ENCODE data around the gene FZD10.

Gene FZD10

DNA sequence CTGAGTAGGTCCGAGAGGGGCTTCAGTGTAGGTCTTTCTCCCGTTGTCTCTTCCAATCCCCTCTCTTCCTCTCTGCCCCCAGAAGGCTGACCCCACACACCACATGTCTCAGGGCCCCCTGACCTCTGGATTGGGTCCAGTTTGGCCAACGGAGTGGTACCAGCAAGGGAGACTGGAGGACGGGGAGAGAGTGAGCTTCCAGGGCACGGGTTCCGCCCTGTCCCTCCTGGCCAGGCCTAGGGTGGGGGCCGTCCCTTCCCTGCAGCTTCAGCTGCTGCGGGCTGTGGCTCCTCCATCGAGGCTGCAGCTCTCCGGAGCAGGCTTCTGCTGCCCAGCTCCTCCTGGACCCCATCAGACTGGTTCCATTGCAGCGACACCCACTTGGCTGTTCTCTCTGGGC, 17.4 kb downstream of the FZD10 start:
- DNase-seq (ENCODE audit: low read depth): no peak

DNA sequence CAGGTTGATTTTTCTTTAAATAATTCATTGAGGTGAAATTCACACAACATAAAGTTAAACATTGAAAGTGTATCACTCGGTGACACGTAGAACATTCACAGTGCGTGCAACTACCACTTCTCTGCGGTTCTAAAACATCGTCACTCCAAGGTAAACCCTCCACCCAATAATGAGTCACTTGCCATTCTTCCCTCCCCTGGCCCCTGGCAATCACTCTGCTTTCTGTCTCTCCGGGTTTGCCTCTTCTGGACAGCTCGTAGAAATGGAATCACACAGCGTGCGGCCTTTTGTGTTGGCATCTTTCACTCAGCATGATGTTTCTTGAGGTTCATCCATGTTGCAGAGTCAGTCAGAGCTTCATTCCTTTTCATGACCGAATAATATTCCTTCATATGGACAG, 18.9 kb downstream of the FZD10 start:
- DNase-seq (ENCODE audit: low read depth): no peak

- DNase-seq (ENCODE audit: low read depth): no peak
Observed at GRCh38 chr12:130183585-130184370, 21.5 kb downstream of the FZD10 start.

DNA sequence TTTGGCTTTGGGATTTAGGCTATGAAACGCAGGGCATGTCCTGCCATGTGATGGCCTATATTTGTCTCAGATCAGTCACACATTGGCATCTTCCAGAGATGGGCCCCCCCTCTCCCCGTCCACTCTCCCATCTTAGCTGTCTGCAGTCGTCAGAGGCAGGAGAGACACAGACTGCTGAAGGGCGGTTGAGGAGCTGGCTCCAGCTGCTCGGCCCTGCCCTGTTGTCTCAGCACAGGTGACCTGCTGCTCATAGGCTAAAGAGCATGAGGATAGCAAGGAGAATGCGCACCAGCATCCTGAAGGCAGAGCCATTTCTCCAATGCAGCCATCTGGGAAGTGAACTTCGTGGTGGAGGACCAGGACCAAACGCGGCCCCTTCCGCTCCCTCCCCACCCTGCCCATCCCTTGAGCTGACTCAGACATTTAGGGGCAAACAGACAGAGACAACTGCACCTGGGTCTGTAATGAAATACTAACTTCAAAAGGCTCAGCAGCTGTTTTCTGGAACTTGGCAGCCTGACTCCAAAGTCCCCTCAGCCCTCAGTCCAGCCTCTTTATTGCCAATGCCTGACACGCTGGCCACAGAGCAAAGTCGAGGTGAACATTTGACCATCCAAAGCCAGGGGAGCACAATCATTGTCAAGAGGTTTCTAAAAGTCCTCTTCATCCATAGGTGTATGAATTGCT, 22.3 kb downstream of the FZD10 start:
- no peak for DNase-seq (ENCODE audit: low read depth)

- no peak for DNase-seq (ENCODE audit: low read depth)
Observed at GRCh38 chr12:130185455-130186391, 23.5 kb downstream of the FZD10 start.

GRCh38 chr12:130186651-130187268, 24.5 kb downstream of the FZD10 start:
- no peak for DNase-seq (ENCODE audit: low read depth)

GRCh38 chr12:130192642-130193345, 30.5 kb downstream of the FZD10 start:
- DNase-seq (ENCODE audit: low read depth): no peak

DNA sequence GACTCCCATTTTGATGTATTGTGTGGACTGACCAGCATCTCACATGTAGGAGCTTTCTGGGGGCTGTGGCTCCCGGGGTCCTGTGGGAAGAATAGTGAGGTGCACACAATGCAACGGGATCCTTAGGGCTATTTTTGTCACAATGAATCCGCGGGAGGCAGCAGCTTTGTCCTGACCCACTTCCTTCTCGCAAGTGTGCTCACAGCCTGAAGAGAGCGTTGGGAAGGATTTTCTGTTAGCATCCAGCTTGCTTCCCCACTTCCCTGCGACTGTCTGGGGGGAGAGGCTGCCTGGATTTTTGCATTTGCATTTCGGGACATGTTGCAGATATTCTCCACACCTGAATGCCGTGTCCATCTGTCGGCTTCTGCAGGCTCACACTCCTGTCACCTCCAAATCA, 31.9 kb downstream of the FZD10 start:
- no peak for DNase-seq (ENCODE audit: low read depth)

DNA sequence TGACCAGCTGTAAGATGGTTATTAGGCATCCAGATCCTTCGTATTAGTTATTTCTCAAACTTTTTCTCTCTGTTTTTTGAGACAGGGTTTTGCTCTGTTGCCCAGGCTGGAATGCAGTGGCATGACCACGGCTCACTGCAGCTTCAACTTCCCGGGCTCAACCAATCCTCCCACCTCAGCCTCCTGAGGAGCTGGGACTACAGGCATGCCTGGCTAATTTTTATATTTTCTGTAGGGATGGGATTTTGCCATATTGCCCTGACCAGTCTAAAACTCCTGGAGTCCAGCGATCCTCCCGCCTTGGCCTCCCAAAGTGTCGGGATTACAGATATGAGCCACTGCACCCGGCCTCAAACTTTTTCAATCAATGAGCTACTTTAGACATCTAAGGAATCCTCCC, 33.1 kb downstream of the FZD10 start:
- no peak for DNase-seq (ENCODE audit: low read depth)

GRCh38 chr12:130195776-130196175, 33.5 kb downstream of the FZD10 start:
- DNase-seq (ENCODE audit: low read depth): no peak

GRCh38 chr12:130196827-130197226, 34.6 kb downstream of the FZD10 start:
- DNase-seq (ENCODE audit: low read depth): no peak

GRCh38 chr12:130198026-130198662, 35.9 kb downstream of the FZD10 start:
- DNase-seq (ENCODE audit: low read depth): no peak

DNA sequence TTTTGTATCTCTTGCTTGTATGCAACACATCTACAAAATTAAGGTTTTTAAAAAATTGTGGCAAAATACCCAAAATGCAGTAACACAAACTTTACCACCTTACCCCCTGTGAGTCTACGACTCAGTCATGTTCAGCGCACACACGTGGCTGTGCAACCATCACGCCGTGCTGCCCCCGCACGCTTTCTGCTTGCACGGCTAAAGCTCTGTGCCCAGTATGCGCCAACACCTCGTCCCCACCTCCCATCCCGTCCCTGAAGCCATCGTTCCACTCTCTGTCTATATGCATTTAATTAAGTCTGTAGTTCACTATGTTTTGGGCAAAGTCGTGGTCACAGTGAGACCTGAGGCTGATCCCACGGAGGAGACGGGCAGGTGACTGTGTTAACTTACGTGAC, 36.4 kb downstream of the FZD10 start:
- no peak for DNase-seq (ENCODE audit: low read depth)

GRCh38 chr12:130199581-130200390, 37.5 kb downstream of the FZD10 start:
- DNase-seq (ENCODE audit: low read depth): no peak

GRCh38 chr12:130200445-130200844, 38.2 kb downstream of the FZD10 start:
- no peak for DNase-seq (ENCODE audit: low read depth)

- no peak for DNase-seq (ENCODE audit: low read depth)
Observed at GRCh38 chr12:130201037-130201436, 38.8 kb downstream of the FZD10 start.

GRCh38 chr12:130202201-130202600, 39.9 kb downstream of the FZD10 start:
- DNase-seq (ENCODE audit: low read depth): no peak

DNA sequence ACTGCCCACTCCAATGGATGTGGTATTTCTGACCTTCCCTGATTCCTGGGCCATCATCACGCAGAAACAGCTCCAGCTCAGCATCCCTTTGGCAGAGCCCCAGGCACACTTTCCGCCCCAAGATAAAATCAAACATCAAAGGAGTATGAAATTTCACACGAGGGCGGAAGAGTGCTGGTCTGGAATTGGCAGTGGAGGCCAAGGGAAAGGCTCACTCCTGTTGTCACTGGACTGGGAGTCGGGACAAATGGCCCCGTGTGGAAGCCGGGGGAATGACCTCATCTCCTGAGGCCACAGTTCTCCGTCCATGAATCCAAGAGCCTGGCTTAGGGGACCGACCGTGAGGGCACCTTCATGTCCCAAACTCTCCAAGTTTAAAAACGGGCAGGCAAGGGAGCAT, 40.9 kb downstream of the FZD10 start:
- no peak for DNase-seq (ENCODE audit: low read depth)

GRCh38 chr12:130204541-130204953, 42.3 kb downstream of the FZD10 start:
- no peak for DNase-seq (ENCODE audit: low read depth)

DNA sequence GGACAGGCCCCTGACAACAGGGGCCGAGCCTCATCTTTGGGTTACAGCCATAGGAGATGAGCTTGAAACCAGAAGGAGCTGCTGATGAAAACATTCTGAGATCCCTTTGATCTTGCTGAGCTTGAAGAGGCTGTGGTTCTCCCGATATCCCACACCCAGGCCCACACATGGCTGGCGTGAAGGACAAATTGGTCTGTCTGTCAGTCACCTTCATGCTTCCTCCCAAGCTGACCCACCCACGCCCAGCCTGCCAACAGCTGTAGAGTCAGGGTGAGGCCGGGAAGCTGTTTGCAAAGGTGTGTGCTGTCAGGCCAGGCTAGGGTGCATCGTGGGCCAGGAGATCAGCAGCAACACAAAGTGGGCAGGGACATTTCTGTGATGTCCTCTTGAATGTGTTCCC, 43.2 kb downstream of the FZD10 start:
- no peak for DNase-seq (ENCODE audit: low read depth)
